ENCODE results near the gene SLC37A4.

SLC37A4 gene

GRCh38 chr11:119015054-119015611 lies 15.5 kb downstream of the SLC37A4 start:
- Histone ChIP-seq H3K9me2 (replicated peaks; ENCODE audit: control insufficient read depth, low read length) (no peaks in the 10 kb centered on the region), H4K20me1 (ENCODE audit: control insufficient read depth, insufficient read depth, low read depth, low read length) (peaks cover 6% of the 10 kb centered on the region; the same call in 1 of the 2 replicates), H3K27me3 (ENCODE audit: control insufficient read depth, low read length) (peaks cover 3% of the 10 kb centered on the region; the same call in 1 of the 2 replicates), H3F3A (ENCODE audit: control insufficient read depth, insufficient read depth) (peaks cover 61% of the 10 kb centered on the region), H3K27ac (ENCODE audit: low read depth, low read length) (no peak overlapping the region), H3K4me3 (ENCODE audit: low read length) (no peak overlapping the region), H3K79me2 (ENCODE audit: control insufficient read depth, low read length) (peaks cover 49% of the 10 kb centered on the region), H3K4me2 (ENCODE audit: low read length) (no peak overlapping the region), H3K9me3 (ENCODE audit: control insufficient read depth, insufficient read depth, low read length) (no peaks in the 10 kb centered on the region), H3K4me1 (ENCODE audit: control insufficient read depth, low read length) (peaks cover 22% of the 10 kb centered on the region), H3K36me3 (ENCODE audit: control insufficient read depth, low read length) (peaks cover 71% of the 10 kb centered on the region)
- TF ChIP-seq EZH2phosphoT487 (IDR thresholded peaks at IDR 0.05; ENCODE audit: borderline replicate concordance, low read length) (no peak), CTCF (IDR thresholded peaks at IDR 0.05; ENCODE audit: low read depth, low read length, poor library complexity, severe bottlenecking) (no peak)

GRCh38 chr11:119014209-119014924 lies 16.3 kb downstream of the SLC37A4 start:
- Histone ChIP-seq H3K79me2 (ENCODE audit: control insufficient read depth, low read length) (peaks cover 41% of the 10 kb centered on the region), H3K4me1 (ENCODE audit: control insufficient read depth, low read length) (peaks cover 16% of the 10 kb centered on the region), H3K4me3 (ENCODE audit: low read length) (no peak overlapping the region), H3K36me3 (ENCODE audit: control insufficient read depth, low read length) (peaks cover 73% of the 10 kb centered on the region), H3K9me2 (replicated peaks; ENCODE audit: control insufficient read depth, low read length) (no peaks in the 10 kb centered on the region), H3K27ac (ENCODE audit: low read depth, low read length) (no peak overlapping the region), H3K4me2 (ENCODE audit: low read length) (no peak overlapping the region), H4K20me1 (ENCODE audit: control insufficient read depth, insufficient read depth, low read depth, low read length) (peaks cover 6% of the 10 kb centered on the region; the same call in 1 of the 2 replicates), H3F3A (ENCODE audit: control insufficient read depth, insufficient read depth) (peaks cover 64% of the 10 kb centered on the region), H3K9me3 (ENCODE audit: control insufficient read depth, insufficient read depth, low read length) (no peaks in the 10 kb centered on the region), H3K27me3 (ENCODE audit: control insufficient read depth, low read length) (peaks cover 3% of the 10 kb centered on the region; the same call in 1 of the 2 replicates)
- TF ChIP-seq EZH2phosphoT487 (IDR thresholded peaks at IDR 0.05; ENCODE audit: borderline replicate concordance, low read length) (no peak), CTCF (IDR thresholded peaks at IDR 0.05; ENCODE audit: low read depth, low read length, poor library complexity, severe bottlenecking) (no peak)

GRCh38 chr11:119012629-119013170 lies 18.0 kb downstream of the SLC37A4 start:
- H3K4me1 ChIP-seq (ENCODE audit: control insufficient read depth, low read length): peaks cover 12% of the 10 kb centered on the region
- H3K4me2 ChIP-seq (ENCODE audit: low read length): no peak overlapping the region
- H3K9me3 ChIP-seq (ENCODE audit: control insufficient read depth, insufficient read depth, low read length): no peaks in the 10 kb centered on the region
- TF ChIP-seq CTCF (IDR thresholded peaks at IDR 0.05; ENCODE audit: low read depth, low read length, poor library complexity, severe bottlenecking) (no peak), EZH2phosphoT487 (IDR thresholded peaks at IDR 0.05; ENCODE audit: borderline replicate concordance, low read length) (no peak)
- peaks cover 28% of the 10 kb centered on the region for H3K79me2 ChIP-seq (ENCODE audit: control insufficient read depth, low read length)
- peaks cover 64% of the 10 kb centered on the region for H3K36me3 ChIP-seq (ENCODE audit: control insufficient read depth, low read length)
- no peaks in the 10 kb centered on the region for H3K27me3 ChIP-seq (ENCODE audit: control insufficient read depth, low read length)
- H3K4me3 ChIP-seq (ENCODE audit: low read length): no peak overlapping the region
- no peaks in the 10 kb centered on the region for H3K9me2 ChIP-seq (replicated peaks; ENCODE audit: control insufficient read depth, low read length)
- peaks cover 62% of the 10 kb centered on the region for H3F3A ChIP-seq (ENCODE audit: control insufficient read depth, insufficient read depth)
- no peak overlapping the region for H3K27ac ChIP-seq (ENCODE audit: low read depth, low read length)
- peaks cover 6% of the 10 kb centered on the region; the same call in 1 of the 2 replicates for H4K20me1 ChIP-seq (ENCODE audit: control insufficient read depth, insufficient read depth, low read depth, low read length)

Measured in DOHH2 (cell line).